Breast epithelium (tissue), 4 donors: ENCODE results near the gene DCTN5. TPM values are rescaled to one million over a fixed set of nuclear protein-coding genes. Genes with fewer than 3 reads are reported as not detected.

ENCODE experiments used
- DNase-seq, 2 donors: peaks; one replicate each; pipeline ENCODE4 v3.0.0-alpha.2; 2019; ENCODE audit warnings: low spot score in 2 of 2
- H3K27ac ChIP-seq, 2 donors: fragments of 200-600 bp; sonication (generic) in 1 of 2; one replicate each; pipeline ENCODE4 v1.5.1; 2016 to 2019; ENCODE audit warnings: mild to moderate bottlenecking in 1 of 2
- H3K27me3 ChIP-seq, 2 donors: fragments of 200-600 bp; sonication (generic) in 1 of 2; one replicate each; pipeline versions ENCODE4 v1.5.1 to v1.6.0; 2017 to 2019; ENCODE audit warnings: control low read depth in 1 of 2, mild to moderate bottlenecking in 1 of 2
- H3K36me3 ChIP-seq: fragments of 200-600 bp; one replicate; pipeline ENCODE4 v1.5.1; 2019
- H3K4me1 ChIP-seq, 2 donors: fragments of 200-600 bp; sonication (generic); one replicate each; pipeline ENCODE4 v1.5.1; 2016 to 2019; ENCODE audit warnings: control low read depth in 1 of 2
- H3K4me3 ChIP-seq, 3 donors: fragments of 200-600 bp; sonication (generic); 1 replicate in 2 of 3; 2 replicates in 1 of 3; pipeline ENCODE4 v1.5.1; 2016 to 2019; ENCODE audit warnings: mild to moderate bottlenecking in 3 of 3, moderate library complexity in 2 of 3
- H3K9me3 ChIP-seq, 2 donors: fragments of 200-600 bp; sonication (generic) in 1 of 2; one replicate each; pipeline ENCODE4 v1.5.1; 2016 to 2019; ENCODE audit warnings: control low read depth in 1 of 2
- CTCF ChIP-seq, 3 donors: fragments of 450-650 bp; IDR thresholded peaks; one replicate each; pipeline ENCODE4 v1.5.1; 2016 to 2017; ENCODE audit warnings: antibody characterized with exemption in 3 of 3, mild to moderate bottlenecking in 3 of 3, moderate library complexity in 3 of 3
- POLR2A ChIP-seq: fragments of 450-650 bp; IDR thresholded peaks from one replicate; pipeline ENCODE4 v1.6.1; 2016; ENCODE audit warnings: antibody characterized with exemption, mild to moderate bottlenecking, moderate library complexity
- POLR2AphosphoS5 ChIP-seq, 3 donors: sonication (generic); formaldehyde crosslinking; IDR thresholded peaks; one replicate each; pipeline ENCODE4 v1.6.1; 2017; ENCODE audit warnings: antibody characterized with exemption in 3 of 3
- intact Hi-C: fragments of 100-400 bp; cut with DNase I; formaldehyde crosslinking; loops from one replicate; pipeline ENCODE4 v1.15.1; 2023; ENCODE audit warnings: low total_unique reads
- total RNA-seq, 3 donors: library from RNA; depleted of rRNA; stranded (reverse); fragments of >200 nt; gene quantifications; one replicate each; pipeline ENCODE4 v1.1.0, GENCODE V29; 2016

DCTN5 gene
- total RNA-seq, 3 donors from 2014 or later, result 29.5 to 41.8 (median 41.3) TPM

DNA sequence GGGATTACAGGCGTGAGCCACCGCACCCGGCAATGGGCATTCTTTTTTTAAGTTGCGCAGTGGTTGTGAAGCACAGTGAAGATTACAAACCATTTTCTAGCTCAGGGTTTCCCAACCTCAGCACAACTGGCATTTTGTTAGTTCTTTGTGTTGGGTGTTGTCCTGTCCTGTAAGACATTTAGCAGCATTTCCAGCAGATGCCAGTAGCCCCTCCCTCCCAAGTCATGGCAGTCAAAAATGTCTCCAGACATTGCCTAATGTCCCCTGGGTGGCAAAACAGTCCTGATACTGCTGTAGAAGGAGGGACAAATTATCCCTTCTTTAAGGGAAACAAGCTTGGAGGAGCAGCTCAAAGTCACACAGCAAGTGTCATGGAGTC is 53.0 kb downstream of the DCTN5 start:
- Histone ChIP-seq H3K27me3 (no peaks in the 10 kb centered on the region), H3K27ac (no peak overlapping the region), H3K36me3 (peaks cover 10% of the 10 kb centered on the region), H3K4me1 (no peaks in the 10 kb centered on the region), H3K4me3 (no peak overlapping the region), H3K9me3 (no peaks in the 10 kb centered on the region)
- intact Hi-C loops, result no loop called here
- no peak for TF ChIP-seq CTCF (IDR thresholded peaks at IDR 0.05)
- TF ChIP-seq POLR2AphosphoS5 (IDR thresholded peaks at IDR 0.05), result no peak
- TF ChIP-seq POLR2A, result no peak
- no peak for DNase-seq

DNA sequence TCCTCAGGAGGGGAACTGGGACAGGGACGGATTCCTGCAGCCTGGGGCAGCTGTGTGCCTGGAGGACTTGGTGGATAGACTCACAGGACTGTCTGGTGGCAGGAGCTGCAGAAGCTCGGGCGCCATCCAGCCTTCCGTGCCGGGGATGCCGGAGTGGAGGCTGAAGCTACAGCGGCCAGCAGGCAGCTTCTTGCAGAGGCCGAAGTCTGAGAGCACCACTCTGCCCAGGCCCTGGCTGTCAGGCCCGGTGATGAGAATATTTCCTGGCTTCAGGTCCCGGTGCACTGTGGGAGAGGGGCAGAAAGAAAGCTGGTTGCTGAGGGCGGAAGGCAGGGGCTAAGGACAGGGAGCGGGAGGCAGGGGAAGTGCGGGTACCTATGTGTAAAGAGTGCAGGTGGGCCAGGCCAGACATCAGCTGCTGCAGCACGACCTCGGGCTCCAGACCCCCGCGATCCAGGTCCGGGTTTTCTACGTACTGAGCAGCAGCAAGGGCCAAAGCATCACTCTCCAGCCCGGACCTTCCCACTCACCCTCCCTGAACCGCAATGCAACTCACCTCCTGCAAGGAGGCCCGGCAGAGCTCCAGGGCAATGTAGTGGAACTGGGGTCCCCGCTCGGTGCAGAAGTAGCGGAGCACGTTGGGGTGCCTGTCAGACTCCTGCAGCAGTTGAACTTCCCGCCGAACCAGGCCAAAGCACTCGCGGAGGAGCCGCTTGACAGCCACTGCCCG is 53.5 kb downstream of the DCTN5 start:
- Histone ChIP-seq H3K36me3 (peaks cover 6% of the 10 kb centered on the region), H3K27ac (no peak overlapping the region), H3K27me3 (no peaks in the 10 kb centered on the region), H3K9me3 (no peaks in the 10 kb centered on the region), H3K4me3 (peak overlapping the region in 2 of 3 donors; percentile 8 to 43), H3K4me1 (no peaks in the 10 kb centered on the region)
- intact Hi-C loops, result no loop called here
- no peak for DNase-seq
- no peak for TF ChIP-seq CTCF (IDR thresholded peaks at IDR 0.05)
- TF ChIP-seq POLR2A, result no peak
- TF ChIP-seq POLR2AphosphoS5 (IDR thresholded peaks at IDR 0.05), result no peak

GRCh38 chr16:23695756-23696155 is 54.5 kb downstream of the DCTN5 start:
- intact Hi-C loops, result no loop called here

GRCh38 chr16:23699100-23699499 is 57.8 kb downstream of the DCTN5 start:
- peak in 1 of 2 donors; percentile 50 for DNase-seq
- H3K27me3 ChIP-seq, result no peaks in the 10 kb centered on the region
- H3K4me1 ChIP-seq, result no peaks in the 10 kb centered on the region
- peak overlapping the region in 1 of 2 donors; percentile 17 for H3K27ac ChIP-seq
- no peaks in the 10 kb centered on the region for H3K9me3 ChIP-seq
- H3K36me3 ChIP-seq, result no peaks in the 10 kb centered on the region
- no peak overlapping the region for H3K4me3 ChIP-seq
- intact Hi-C loops, result no loop called here
- TF ChIP-seq POLR2AphosphoS5 (IDR thresholded peaks at IDR 0.05) (no peak), POLR2A (no peak), CTCF (IDR thresholded peaks at IDR 0.05) (no peak)

More at GRCh38 chr16:23695756-23696155, 54.5 kb downstream of the DCTN5 start:
- Histone ChIP-seq H3K4me1 (no peaks in the 10 kb centered on the region), H3K36me3 (no peaks in the 10 kb centered on the region), H3K27me3 (no peaks in the 10 kb centered on the region), H3K9me3 (no peaks in the 10 kb centered on the region), H3K4me3 (no peak overlapping the region), H3K27ac (no peak overlapping the region)
- no peak for DNase-seq
- TF ChIP-seq POLR2A, result no peak
- TF ChIP-seq POLR2AphosphoS5 (IDR thresholded peaks at IDR 0.05), result no peak
- no peak for TF ChIP-seq CTCF (IDR thresholded peaks at IDR 0.05)

GRCh38 chr16:23700093-23700492 is 58.8 kb downstream of the DCTN5 start:
- Histone ChIP-seq H3K4me3 (no peak overlapping the region), H3K4me1 (no peaks in the 10 kb centered on the region), H3K27me3 (no peaks in the 10 kb centered on the region), H3K9me3 (no peaks in the 10 kb centered on the region), H3K36me3 (no peaks in the 10 kb centered on the region), H3K27ac (no peak overlapping the region)
- no peak for DNase-seq
- TF ChIP-seq CTCF (IDR thresholded peaks at IDR 0.05) (no peak), POLR2A (no peak), POLR2AphosphoS5 (IDR thresholded peaks at IDR 0.05) (no peak)
- intact Hi-C loops, result no loop called here
